OCI-LY1 (cell line): ENCODE results near the gene GRAMD1B.

Source experiments
- H2AFZ ChIP-seq: fragments of 200-600 bp; sonication (generic), shearing (Covaris generic); 2 replicates; pipeline ENCODE4 v1.6.0; 2014; ENCODE audit warnings: antibody characterized with exemption, mild to moderate bottlenecking, low read length
- H3F3A ChIP-seq: fragments of 200-600 bp; sonication (generic), shearing (Covaris generic); 2 replicates; pipeline ENCODE4 v1.6.0; 2014; ENCODE audit warnings: mild to moderate bottlenecking, antibody characterized with exemption, low read length, moderate library complexity; ENCODE audit not compliant: insufficient read depth
- H3K27ac ChIP-seq: fragments of 200-600 bp; sonication (generic); 2 replicates; pipeline ENCODE4 v1.5.1; 2014; ENCODE audit warnings: low read length, mixed run types, mild to moderate bottlenecking, low read depth; ENCODE audit not compliant: poor library complexity, severe bottlenecking
- H3K27me3 ChIP-seq: fragments of 200-600 bp; sonication (generic); 2 replicates; pipeline ENCODE4 v1.6.0; 2014; ENCODE audit warnings: antibody characterized with exemption, mild to moderate bottlenecking, low read length, moderate library complexity; ENCODE audit not compliant: insufficient read depth
- H3K36me3 ChIP-seq: fragments of 200-600 bp; sonication (generic); 2 replicates; pipeline ENCODE4 v1.6.1; 2014; ENCODE audit warnings: mild to moderate bottlenecking, antibody characterized with exemption, low read length, moderate library complexity, mixed read lengths; ENCODE audit not compliant: insufficient read depth
- H3K4me1 ChIP-seq: fragments of 200-600 bp; sonication (generic); 2 replicates; pipeline ENCODE4 v1.5.1; 2014; ENCODE audit warnings: mild to moderate bottlenecking, low read length, moderate library complexity; ENCODE audit not compliant: insufficient read depth, severe bottlenecking
- H3K4me2 ChIP-seq: fragments of 200-600 bp; sonication (generic), shearing (Covaris generic); 2 replicates; pipeline ENCODE4 v1.6.1; 2014; ENCODE audit warnings: low read length
- H3K4me3 ChIP-seq: fragments of 200-600 bp; sonication (generic); 2 replicates; pipeline ENCODE4 v1.5.1; 2014; ENCODE audit warnings: low read length, low read depth, mild to moderate bottlenecking, mixed read lengths; ENCODE audit not compliant: poor library complexity, severe bottlenecking
- H3K79me2 ChIP-seq: fragments of 200-600 bp; shearing (Covaris generic); 2 replicates; pipeline ENCODE4 v1.6.1; 2016; ENCODE audit warnings: mixed run types, low read length, mixed read lengths; ENCODE audit not compliant: insufficient read depth
- H3K9ac ChIP-seq: fragments of 200-600 bp; sonication (generic), shearing (Covaris generic); 2 replicates; pipeline ENCODE4 v1.6.1; 2014; ENCODE audit warnings: mild to moderate bottlenecking, low read length, mixed read lengths
- H3K9me2 ChIP-seq: fragments of 200-600 bp; sonication (generic), shearing (Covaris generic); 2 replicates; pipeline ENCODE4 v1.6.1; 2014; ENCODE audit warnings: low read depth, mild to moderate bottlenecking, low read length, mixed read lengths
- H3K9me3 ChIP-seq: fragments of 200-600 bp; shearing (Covaris generic); 2 replicates; pipeline ENCODE4 v1.6.1; 2014; ENCODE audit warnings: low read length, mixed read lengths
- H4K20me1 ChIP-seq: fragments of 200-600 bp; sonication (generic), shearing (Covaris generic); 2 replicates; pipeline ENCODE4 v1.6.0; 2016; ENCODE audit warnings: mild to moderate bottlenecking, low read length; ENCODE audit not compliant: insufficient read depth
- EZH2 ChIP-seq: fragments of 200-600 bp; sonication (generic), shearing (Covaris generic); IDR thresholded peaks from 2 replicates; pipeline ENCODE4 v1.8.0; 2017; ENCODE audit warnings: borderline replicate concordance, mixed run types, mild to moderate bottlenecking, antibody characterized with exemption, low read length, moderate library complexity, mixed read lengths
- TF ChIP-seq, protein P1 (sequence below): fragments of 200-600 bp; sonication (generic), shearing (Covaris generic); IDR thresholded peaks from 2 replicates; pipeline ENCODE4 v1.5.1; 2017; ENCODE audit warnings: mild to moderate bottlenecking, antibody characterized with exemption, low read length, moderate library complexity, mixed read lengths

Gene GRAMD1B

DNA sequence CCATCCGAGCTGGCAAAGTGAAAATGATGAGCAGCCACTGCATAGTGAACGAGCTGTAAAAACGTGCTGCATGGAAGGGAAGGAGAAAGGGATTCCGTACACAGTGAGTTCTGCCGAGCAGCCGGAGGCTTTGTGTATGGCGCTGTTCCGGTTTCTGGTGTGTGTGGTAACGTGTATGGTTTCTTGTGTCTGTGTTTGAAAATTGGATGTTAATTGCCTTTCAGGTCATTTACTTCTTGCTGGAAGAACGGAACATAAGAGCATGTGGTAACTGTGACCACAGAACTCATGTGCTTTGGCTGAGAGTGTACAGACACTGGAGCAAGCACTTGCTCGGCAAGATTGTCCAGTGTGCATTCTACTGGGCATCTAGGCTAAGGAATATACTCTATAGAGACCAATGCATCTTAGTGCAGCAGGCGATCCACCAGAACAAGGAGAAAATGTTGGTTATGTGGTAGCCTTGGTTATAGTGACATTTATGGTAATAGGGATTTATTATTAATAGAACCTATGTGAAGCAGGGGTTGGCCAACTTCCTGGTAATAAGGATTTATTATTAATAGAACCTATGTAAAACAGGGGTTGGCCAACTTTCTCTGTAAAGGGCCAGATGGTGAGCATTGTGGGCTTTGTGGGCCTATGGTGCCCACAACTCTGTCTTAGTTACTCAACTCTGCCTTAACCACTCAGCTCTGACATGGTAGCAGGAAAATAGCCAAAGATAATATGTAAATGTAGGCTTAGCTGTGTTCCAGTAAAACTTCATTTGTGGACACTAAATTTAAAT lies 49.2 kb downstream of the GRAMD1B start:
- no peaks in the 10 kb centered on the region for H3K9me2 ChIP-seq
- H3K27me3 ChIP-seq: no peaks in the 10 kb centered on the region
- H3K4me3 ChIP-seq: no peak overlapping the region
- no peaks in the 10 kb centered on the region for H3K36me3 ChIP-seq
- no peaks in the 10 kb centered on the region for H4K20me1 ChIP-seq
- H3K27ac ChIP-seq: no peak overlapping the region
- H2AFZ ChIP-seq: no peak overlapping the region
- H3F3A ChIP-seq: no peaks in the 10 kb centered on the region
- H3K4me1 ChIP-seq: no peaks in the 10 kb centered on the region
- TF ChIP-seq EZH2: no peak
- TF ChIP-seq, protein P1, sequence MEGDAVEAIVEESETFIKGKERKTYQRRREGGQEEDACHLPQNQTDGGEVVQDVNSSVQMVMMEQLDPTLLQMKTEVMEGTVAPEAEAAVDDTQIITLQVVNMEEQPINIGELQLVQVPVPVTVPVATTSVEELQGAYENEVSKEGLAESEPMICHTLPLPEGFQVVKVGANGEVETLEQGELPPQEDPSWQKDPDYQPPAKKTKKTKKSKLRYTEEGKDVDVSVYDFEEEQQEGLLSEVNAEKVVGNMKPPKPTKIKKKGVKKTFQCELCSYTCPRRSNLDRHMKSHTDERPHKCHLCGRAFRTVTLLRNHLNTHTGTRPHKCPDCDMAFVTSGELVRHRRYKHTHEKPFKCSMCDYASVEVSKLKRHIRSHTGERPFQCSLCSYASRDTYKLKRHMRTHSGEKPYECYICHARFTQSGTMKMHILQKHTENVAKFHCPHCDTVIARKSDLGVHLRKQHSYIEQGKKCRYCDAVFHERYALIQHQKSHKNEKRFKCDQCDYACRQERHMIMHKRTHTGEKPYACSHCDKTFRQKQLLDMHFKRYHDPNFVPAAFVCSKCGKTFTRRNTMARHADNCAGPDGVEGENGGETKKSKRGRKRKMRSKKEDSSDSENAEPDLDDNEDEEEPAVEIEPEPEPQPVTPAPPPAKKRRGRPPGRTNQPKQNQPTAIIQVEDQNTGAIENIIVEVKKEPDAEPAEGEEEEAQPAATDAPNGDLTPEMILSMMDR: no peak
- H3K79me2 ChIP-seq: no peaks in the 10 kb centered on the region
- no peaks in the 10 kb centered on the region for H3K9me3 ChIP-seq
- no peak overlapping the region for H3K9ac ChIP-seq
- H3K4me2 ChIP-seq: no peak overlapping the region

DNA sequence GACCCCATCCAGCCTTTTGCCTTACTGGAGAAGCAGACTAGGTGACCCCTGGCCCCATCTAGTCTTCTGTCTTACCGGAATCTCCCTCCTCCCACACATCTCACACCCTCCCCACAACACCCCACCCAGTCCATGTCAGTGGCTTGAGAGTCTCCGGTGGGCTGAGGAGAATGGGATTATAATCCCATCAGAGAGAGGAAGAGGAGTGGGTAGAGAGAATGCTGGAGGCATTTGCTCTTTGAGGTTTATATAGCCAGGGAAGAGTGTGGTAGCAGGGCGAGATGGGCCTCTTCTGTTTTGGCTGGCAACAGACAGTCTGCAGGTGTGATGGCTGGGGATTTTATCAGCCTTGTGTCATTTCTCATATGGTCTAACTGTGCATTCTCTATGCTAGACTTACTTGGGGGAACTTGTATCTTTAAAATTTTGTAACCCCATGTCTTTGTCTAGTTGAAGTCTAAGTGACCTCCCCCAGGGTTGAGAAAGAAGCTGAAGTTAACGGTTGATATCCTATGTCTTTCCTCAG lies 50.3 kb downstream of the GRAMD1B start:
- Histone ChIP-seq H3K9me2 (no peaks in the 10 kb centered on the region), H3K4me2 (no peak overlapping the region), H3K27ac (no peak overlapping the region), H3K36me3 (no peaks in the 10 kb centered on the region), H2AFZ (no peak overlapping the region), H3K4me3 (no peak overlapping the region), H4K20me1 (no peaks in the 10 kb centered on the region), H3K9me3 (no peaks in the 10 kb centered on the region), H3K4me1 (no peaks in the 10 kb centered on the region), H3F3A (no peaks in the 10 kb centered on the region), H3K27me3 (no peaks in the 10 kb centered on the region), H3K79me2 (no peaks in the 10 kb centered on the region), H3K9ac (no peak overlapping the region)
- TF ChIP-seq, protein P1: no peak
- TF ChIP-seq EZH2: no peak

DNA sequence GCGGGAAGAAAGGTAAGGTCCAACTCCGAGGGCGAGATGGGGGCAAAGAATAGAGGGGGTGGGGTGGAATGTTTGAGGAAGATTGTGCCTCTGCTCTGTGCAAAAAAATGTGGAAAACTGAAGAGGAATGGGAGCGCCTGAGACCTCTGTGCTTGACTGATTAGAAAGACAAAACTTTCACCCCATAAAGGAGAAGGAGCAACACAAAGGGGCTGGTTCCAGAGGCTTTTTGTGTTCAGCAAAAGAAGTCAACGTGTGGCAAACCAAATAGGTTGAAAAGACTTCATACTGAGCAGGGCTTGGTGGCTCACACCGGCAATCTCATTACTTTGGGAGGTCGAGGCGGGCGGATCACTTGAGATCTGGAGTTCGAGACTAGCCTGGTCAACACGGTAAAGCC lies 50.8 kb downstream of the GRAMD1B start:
- Histone ChIP-seq H3K4me2 (no peak overlapping the region), H3K9ac (no peak overlapping the region), H3F3A (no peaks in the 10 kb centered on the region), H3K9me3 (no peaks in the 10 kb centered on the region), H3K36me3 (no peaks in the 10 kb centered on the region), H3K4me3 (no peak overlapping the region), H3K9me2 (no peaks in the 10 kb centered on the region), H4K20me1 (no peaks in the 10 kb centered on the region), H3K27ac (no peak overlapping the region), H2AFZ (no peak overlapping the region), H3K27me3 (no peaks in the 10 kb centered on the region), H3K79me2 (no peaks in the 10 kb centered on the region), H3K4me1 (no peaks in the 10 kb centered on the region)
- TF ChIP-seq, protein P1: no peak
- no peak for TF ChIP-seq EZH2
